ENCODE measurements around the gene RAVER1.

DNA sequence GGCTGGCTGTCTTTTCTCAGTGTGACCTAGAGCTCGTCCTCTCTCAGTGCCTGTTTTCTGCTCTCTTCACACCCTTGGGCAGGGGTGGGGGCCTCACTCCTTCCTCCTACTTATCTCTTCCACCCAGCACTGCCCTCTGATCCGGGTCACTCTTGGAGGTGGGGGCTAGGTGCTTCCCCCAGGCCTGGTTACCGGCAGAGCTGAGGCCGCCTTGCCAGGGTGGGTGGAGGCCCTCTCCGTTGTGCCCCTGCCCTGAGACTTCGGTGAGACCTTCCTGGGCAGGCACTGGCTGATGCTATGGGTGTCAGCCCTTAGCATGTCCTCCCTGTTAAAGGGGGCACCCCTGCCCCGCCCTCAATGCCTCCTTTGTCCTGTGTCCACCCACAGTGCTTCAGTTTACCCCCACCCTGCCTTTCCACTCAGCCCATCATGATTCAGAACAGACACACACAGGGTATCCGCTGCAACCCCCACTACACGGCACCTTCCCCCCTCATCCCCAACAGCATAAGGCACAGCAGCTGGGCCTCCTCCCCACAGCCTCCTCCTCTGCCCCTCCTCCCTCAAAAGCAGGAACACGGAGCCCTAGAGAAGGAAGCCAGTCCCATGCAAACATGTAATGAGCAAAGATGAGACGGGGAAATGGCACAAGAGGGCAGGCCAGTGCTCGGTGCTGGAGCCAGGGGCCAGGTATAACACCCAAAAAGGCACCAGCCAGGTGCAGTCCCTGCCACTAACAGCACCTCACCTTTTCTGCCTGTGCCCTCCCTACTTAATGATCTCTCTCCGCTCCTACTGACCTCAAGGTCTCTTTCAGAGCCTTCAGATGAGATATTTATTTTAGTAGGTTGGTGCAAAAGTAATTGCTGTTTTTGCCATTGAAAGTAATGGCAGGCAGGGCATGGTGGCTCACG is 33.5 kb downstream of the RAVER1 start:
- no peak for TF ChIP-seq POLR2A (IDR thresholded peaks at IDR 0.05)
- TF ChIP-seq, protein P1, sequence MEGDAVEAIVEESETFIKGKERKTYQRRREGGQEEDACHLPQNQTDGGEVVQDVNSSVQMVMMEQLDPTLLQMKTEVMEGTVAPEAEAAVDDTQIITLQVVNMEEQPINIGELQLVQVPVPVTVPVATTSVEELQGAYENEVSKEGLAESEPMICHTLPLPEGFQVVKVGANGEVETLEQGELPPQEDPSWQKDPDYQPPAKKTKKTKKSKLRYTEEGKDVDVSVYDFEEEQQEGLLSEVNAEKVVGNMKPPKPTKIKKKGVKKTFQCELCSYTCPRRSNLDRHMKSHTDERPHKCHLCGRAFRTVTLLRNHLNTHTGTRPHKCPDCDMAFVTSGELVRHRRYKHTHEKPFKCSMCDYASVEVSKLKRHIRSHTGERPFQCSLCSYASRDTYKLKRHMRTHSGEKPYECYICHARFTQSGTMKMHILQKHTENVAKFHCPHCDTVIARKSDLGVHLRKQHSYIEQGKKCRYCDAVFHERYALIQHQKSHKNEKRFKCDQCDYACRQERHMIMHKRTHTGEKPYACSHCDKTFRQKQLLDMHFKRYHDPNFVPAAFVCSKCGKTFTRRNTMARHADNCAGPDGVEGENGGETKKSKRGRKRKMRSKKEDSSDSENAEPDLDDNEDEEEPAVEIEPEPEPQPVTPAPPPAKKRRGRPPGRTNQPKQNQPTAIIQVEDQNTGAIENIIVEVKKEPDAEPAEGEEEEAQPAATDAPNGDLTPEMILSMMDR (IDR thresholded peaks at IDR 0.05 in 8 of 11, conservative IDR thresholded peaks at IDR 0.05 in 3 of 11) = no peak
